ENCODE results near the gene RPS6KA1. TPM values are rescaled to one million over a fixed set of nuclear protein-coding genes. Genes with fewer than 3 reads are reported as not detected.

The RPS6KA1 gene
- total and polyA plus RNA-seq, 11 donors, result 1.1 to 24.4 (median 3.5) TPM

DNA sequence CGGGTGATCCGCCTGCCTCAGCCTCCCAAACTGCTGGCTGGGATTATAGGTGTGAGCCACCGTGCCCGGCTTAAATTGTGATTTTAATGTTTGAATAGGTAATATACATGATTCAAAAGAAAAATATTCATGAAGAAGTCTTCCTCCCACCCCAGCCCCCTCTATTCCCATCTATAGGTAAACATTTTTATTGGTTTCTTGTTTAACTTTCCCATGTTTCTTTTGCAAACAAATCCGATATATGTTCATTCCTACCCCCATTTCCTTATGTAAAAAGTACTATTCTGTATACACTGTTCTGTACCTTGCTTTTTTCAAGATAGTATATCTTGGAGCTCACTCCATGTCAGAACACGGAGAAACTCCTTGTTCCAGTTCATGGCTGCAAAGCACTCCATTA lies 23.2 kb downstream of the RPS6KA1 start:
- H3K9me3 ChIP-seq, result no peaks in the 10 kb centered on the region
- no peak for TF ChIP-seq POLR2A (IDR thresholded peaks at IDR 0.05)
- TF ChIP-seq, protein P1, sequence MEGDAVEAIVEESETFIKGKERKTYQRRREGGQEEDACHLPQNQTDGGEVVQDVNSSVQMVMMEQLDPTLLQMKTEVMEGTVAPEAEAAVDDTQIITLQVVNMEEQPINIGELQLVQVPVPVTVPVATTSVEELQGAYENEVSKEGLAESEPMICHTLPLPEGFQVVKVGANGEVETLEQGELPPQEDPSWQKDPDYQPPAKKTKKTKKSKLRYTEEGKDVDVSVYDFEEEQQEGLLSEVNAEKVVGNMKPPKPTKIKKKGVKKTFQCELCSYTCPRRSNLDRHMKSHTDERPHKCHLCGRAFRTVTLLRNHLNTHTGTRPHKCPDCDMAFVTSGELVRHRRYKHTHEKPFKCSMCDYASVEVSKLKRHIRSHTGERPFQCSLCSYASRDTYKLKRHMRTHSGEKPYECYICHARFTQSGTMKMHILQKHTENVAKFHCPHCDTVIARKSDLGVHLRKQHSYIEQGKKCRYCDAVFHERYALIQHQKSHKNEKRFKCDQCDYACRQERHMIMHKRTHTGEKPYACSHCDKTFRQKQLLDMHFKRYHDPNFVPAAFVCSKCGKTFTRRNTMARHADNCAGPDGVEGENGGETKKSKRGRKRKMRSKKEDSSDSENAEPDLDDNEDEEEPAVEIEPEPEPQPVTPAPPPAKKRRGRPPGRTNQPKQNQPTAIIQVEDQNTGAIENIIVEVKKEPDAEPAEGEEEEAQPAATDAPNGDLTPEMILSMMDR (IDR thresholded peaks at IDR 0.05), result no peak
- ATAC-seq (no peak), DNase-seq (no peak)
- no peaks in the 10 kb centered on the region for H3K27me3 ChIP-seq
- no peak overlapping the region for H3K4me3 ChIP-seq
- intact Hi-C loops (cut with DNase I), result no loop called here
- H3K27ac ChIP-seq, result no peak overlapping the region
- WGBS, 4 donors, result 93 to 96% (median 96%) methylated on average over 6 of the region's 6 CpGs
- peaks cover 0 to 7% (median 0%) of the 10 kb centered on the region in 12 donors for H3K4me1 ChIP-seq
- H3K36me3 ChIP-seq, result peaks cover 0 to 90% (median 0%) of the 10 kb centered on the region in 9 donors

DNA sequence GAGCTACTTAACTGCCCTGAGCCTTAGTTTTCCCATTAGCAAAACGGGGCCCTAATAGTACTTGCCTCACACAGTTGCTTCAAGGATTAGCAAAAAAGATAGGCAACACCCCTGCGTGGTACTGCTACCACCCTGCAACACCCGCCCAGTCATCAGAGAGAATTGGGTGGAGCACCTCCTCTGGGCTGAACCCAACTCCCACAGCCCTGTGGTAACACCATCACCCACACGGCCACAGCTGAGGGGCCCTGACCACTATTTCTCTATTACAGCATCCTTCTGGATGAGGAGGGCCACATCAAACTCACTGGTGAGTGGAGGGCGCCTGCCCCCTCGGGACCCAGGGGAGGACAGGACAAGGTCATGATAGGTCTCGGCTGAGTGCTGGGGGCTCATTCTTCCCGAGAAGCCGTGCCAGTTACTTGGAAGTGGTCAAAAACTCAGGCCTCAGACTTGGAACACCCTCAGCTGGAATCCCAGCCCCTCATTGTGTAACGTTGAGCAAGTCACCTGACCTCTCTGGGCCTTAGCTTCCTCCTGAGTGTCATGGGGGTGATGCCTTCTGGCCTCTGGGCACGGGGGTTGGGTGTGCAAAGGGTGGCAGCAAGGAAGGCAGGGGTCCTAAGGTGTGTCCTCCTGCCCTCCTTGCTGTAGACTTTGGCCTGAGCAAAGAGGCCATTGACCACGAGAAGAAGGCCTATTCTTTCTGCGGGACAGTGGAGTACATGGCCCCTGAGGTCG lies 24.6 kb downstream of the RPS6KA1 start:
- peaks cover 0 to 7% (median 0%) of the 10 kb centered on the region in 12 donors for H3K4me1 ChIP-seq
- no peak for TF ChIP-seq POLR2A (IDR thresholded peaks at IDR 0.05)
- TF ChIP-seq, protein P1 (IDR thresholded peaks at IDR 0.05), result no peak
- H3K9me3 ChIP-seq, result no peaks in the 10 kb centered on the region
- H3K27ac ChIP-seq, result no peak overlapping the region
- no peak for DNase-seq
- no peaks in the 10 kb centered on the region for H3K27me3 ChIP-seq
- peak in 1 of 4 donors; percentile 14 for ATAC-seq
- intact Hi-C loops (cut with DNase I), result no loop called here
- 89 to 90% (median 90%) methylated on average over 9 to 14 of the region's 14 CpGs for WGBS, 4 donors
- H3K36me3 ChIP-seq, result peaks cover 0 to 88% (median 0%) of the 10 kb centered on the region in 9 donors
- H3K4me3 ChIP-seq, result no peak overlapping the region

DNA sequence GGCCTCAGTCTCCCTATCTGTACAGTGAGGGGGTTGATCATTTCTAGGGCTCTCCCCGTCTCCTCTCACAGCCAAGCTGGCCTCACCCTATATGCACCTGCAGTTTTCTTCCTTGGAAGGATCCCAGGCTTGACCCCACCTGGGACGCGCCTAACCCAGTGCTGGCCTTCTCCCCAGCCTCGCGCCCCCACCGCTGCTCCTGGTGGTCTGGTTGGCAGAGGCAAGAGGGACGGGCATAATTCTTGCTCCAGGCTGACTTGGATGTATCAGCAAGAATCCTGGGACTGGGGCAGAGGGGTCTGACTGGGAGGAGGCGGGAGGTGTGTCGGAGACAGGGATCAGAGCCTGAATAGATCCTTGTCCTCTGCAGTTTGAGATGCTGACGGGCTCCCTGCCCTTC lies 25.2 kb downstream of the RPS6KA1 start:
- Histone ChIP-seq H3K4me1 (peaks cover 0 to 7% (median 0%) of the 10 kb centered on the region in 12 donors), H3K27ac (no peak overlapping the region), H3K36me3 (peaks cover 0 to 88% (median 0%) of the 10 kb centered on the region in 9 donors), H3K4me3 (no peak overlapping the region), H3K9me3 (no peaks in the 10 kb centered on the region), H3K27me3 (no peaks in the 10 kb centered on the region)
- intact Hi-C loops (cut with DNase I), result no loop called here
- TF ChIP-seq POLR2A (IDR thresholded peaks at IDR 0.05), result no peak
- TF ChIP-seq, protein P1 (IDR thresholded peaks at IDR 0.05), result no peak
- 96 to 99% (median 97%) methylated on average over 10 of the region's 10 CpGs for WGBS, 4 donors
- no peak for ATAC-seq
- no peak for DNase-seq

DNA sequence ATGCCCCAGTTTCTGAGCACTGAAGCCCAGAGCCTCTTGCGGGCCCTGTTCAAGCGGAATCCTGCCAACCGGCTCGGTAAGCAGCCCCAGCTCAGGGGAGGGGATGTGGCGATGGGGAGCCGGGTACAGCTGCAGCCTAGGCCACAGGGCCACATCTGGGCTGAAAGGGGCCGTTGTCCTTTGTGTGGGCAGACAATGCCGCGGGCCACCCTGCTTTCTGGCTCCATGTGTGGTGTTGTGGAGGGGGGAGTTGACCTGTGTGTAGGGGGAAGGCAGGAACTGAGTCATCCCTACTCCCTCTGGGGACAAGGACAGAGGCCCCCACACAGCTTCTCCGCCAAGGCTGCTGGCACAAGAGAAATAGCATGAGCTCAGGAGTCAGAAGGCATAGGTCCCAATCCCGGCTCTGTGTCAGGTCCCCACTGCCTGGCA lies 26.0 kb downstream of the RPS6KA1 start:
- DNase-seq (no peak), ATAC-seq (peak in 2 of 4 donors; percentile 18 to 19)
- Histone ChIP-seq H3K27me3 (no peaks in the 10 kb centered on the region), H3K36me3 (peaks cover 0 to 93% (median 0%) of the 10 kb centered on the region in 9 donors), H3K9me3 (no peaks in the 10 kb centered on the region), H3K27ac (no peak overlapping the region), H3K4me1 (peaks cover 0 to 9% (median 0%) of the 10 kb centered on the region in 12 donors), H3K4me3 (no peak overlapping the region)
- TF ChIP-seq, protein P1 (IDR thresholded peaks at IDR 0.05), result no peak
- TF ChIP-seq POLR2A (IDR thresholded peaks at IDR 0.05), result no peak
- WGBS, 4 donors, result 59 to 79% (median 72%) methylated on average over 11 of the region's 11 CpGs
- intact Hi-C loops (cut with DNase I), result no loop called here
